GM12878 (cell line): ENCODE measurements around the gene KANK4. TPM values are rescaled to one million over a fixed set of nuclear protein-coding genes. Genes with fewer than 3 reads are reported as not detected.

Source experiments
- ATAC-seq: fragments of 200-7000 bp; cut with Tn5 transposase; 3 replicates; pipeline ENCODE4 v1.9.1; 2020; ENCODE audit warnings: mild to moderate bottlenecking, moderate library complexity
- BruUV-seq: library from RNA; stranded (reverse); fragments of 400-500 nt; replicated peaks from 2 replicates; lab custom pipeline; 2021; lab: Mats Ljungman, UMichigan
- CTCF ChIA-PET: fragments of 300-600 bp; sonication (Branson Sonifier 250); formaldehyde crosslinking; extraction: SDS; loops from one replicate; lab custom pipeline; 2021; ENCODE audit warnings: inconsistent platforms; lab: Yijun Ruan, JAX
- POLR2A ChIA-PET: fragments of 350-600 bp; formaldehyde crosslinking; extraction: SDS; loops from one replicate; lab custom pipeline; 2021; ENCODE audit warnings: inconsistent platforms; lab: Charles Lee
- RAD21 ChIA-PET: fragments of 300-600 bp; sonication (Branson Sonifier 250); formaldehyde crosslinking; loops from one replicate; lab custom pipeline; 2023; ENCODE audit warnings: antibody characterized with exemption; ENCODE audit not compliant: unreplicated experiment; lab: Charles Lee
- SMC1A ChIA-PET: fragments of 300-600 bp; sonication (Branson Sonifier 250); formaldehyde crosslinking; loops from one replicate; lab custom pipeline; 2023; ENCODE audit not compliant: unreplicated experiment, uncharacterized antibody; lab: Charles Lee
- DNase-seq: peaks from one replicate; pipeline ENCODE4 v3.0.0-alpha.2; 2011; ENCODE audit warnings: low read depth, low spot score
- FAIRE-seq: peaks from 3 replicates; lab custom pipeline; 2011; peaks lifted over from hg19 to GRCh38; lab: Jason Lieb, UNC
- H2AFZ ChIP-seq: 2 replicates; pipeline ENCODE4 v1.6.0; 2011; ENCODE audit warnings: low read depth, low read length, control low read depth; ENCODE audit not compliant: control insufficient read depth
- H3K27ac ChIP-seq: 2 replicates; pipeline ENCODE4 v1.5.1; 2011; ENCODE audit warnings: control low read depth; ENCODE audit not compliant: control insufficient read depth, insufficient read depth
- H3K27me3 ChIP-seq, 2 experiments: replicated peaks in 1 of 2; 2 replicates each; pipeline versions ENCODE4 v1.6.0 to v1.6.1; 2011; ENCODE audit warnings: low read length in 1 of 2; ENCODE audit not compliant: control insufficient read depth in 2 of 2, insufficient read depth in 2 of 2
- H3K36me3 ChIP-seq, 2 experiments: 2 replicates each; pipeline ENCODE4 v1.5.1; 2011; ENCODE audit warnings: low read length in 1 of 2; ENCODE audit not compliant: control insufficient read depth in 2 of 2, insufficient read depth in 2 of 2
- H3K4me1 ChIP-seq: 2 replicates; pipeline ENCODE4 v1.6.1; 2011; ENCODE audit warnings: mild to moderate bottlenecking, low read length, moderate library complexity, mixed read lengths; ENCODE audit not compliant: control insufficient read depth, insufficient read depth
- H3K4me2 ChIP-seq: 2 replicates; pipeline ENCODE4 v1.6.0; 2011; ENCODE audit warnings: control low read depth; ENCODE audit not compliant: control insufficient read depth, insufficient read depth
- H3K4me3 ChIP-seq: fragments of 200-600 bp; sonication (generic); 2 replicates; pipeline ENCODE4 v1.5.1; 2016
- H3K79me2 ChIP-seq: 2 replicates; pipeline ENCODE4 v1.6.0; 2011; ENCODE audit warnings: low read length; ENCODE audit not compliant: control insufficient read depth, insufficient read depth
- H3K9ac ChIP-seq: 2 replicates; pipeline ENCODE4 v1.8.0; 2011; ENCODE audit warnings: low read length, control low read depth, mixed read lengths; ENCODE audit not compliant: control insufficient read depth, insufficient read depth
- H3K9me3 ChIP-seq: replicated peaks from 3 replicates; pipeline ENCODE4 v1.5.1; 2011; ENCODE audit warnings: mild to moderate bottlenecking, low read length; ENCODE audit not compliant: control insufficient read depth, insufficient read depth
- H4K20me1 ChIP-seq: 2 replicates; pipeline ENCODE4 v1.6.0; 2011; ENCODE audit not compliant: control insufficient read depth, insufficient read depth
- BRCA1 ChIP-seq: IDR thresholded peaks from 2 replicates; pipeline ENCODE4 v1.6.1; 2011; ENCODE audit warnings: low read depth, low read length, improper control_type of control experiment
- CBX3 ChIP-seq: fragments of 200-600 bp; sonication (generic); IDR thresholded peaks from 2 replicates; pipeline ENCODE4 v1.6.1; 2016; ENCODE audit warnings: low read depth, borderline replicate concordance
- CREB1 ChIP-seq: IDR thresholded peaks from 2 replicates; pipeline ENCODE4 v1.6.1; 2012; ENCODE audit warnings: low read depth, mild to moderate bottlenecking, inconsistent platforms
- ETV6 ChIP-seq, 2 experiments: fragments of 450-650 bp in 1 of 2; IDR thresholded peaks in 1 of 2; conservative IDR thresholded peaks in 1 of 2; 2 replicates each; pipeline ENCODE4 v1.6.1; 2014; ENCODE audit warnings: antibody characterized with exemption in 1 of 2, borderline replicate concordance in 1 of 2, low read depth in 1 of 2, mild to moderate bottlenecking in 1 of 2, moderate library complexity in 1 of 2
- GATAD2B ChIP-seq: fragments of 450-650 bp; conservative IDR thresholded peaks from 2 replicates; pipeline ENCODE4 v1.6.1; 2017; ENCODE audit warnings: low read depth, mild to moderate bottlenecking, moderate library complexity
- IKZF1 ChIP-seq: fragments of 450-650 bp; conservative IDR thresholded peaks from 2 replicates; pipeline ENCODE4 v1.6.1; 2017; ENCODE audit warnings: antibody characterized with exemption, mild to moderate bottlenecking
- JUNB ChIP-seq: IDR thresholded peaks from 2 replicates; pipeline ENCODE4 v1.6.1; 2016; ENCODE audit warnings: antibody characterized with exemption, mild to moderate bottlenecking
- MXI1 ChIP-seq: fragments of 150-350 bp; IDR thresholded peaks from 2 replicates; pipeline ENCODE4 v1.6.1; 2011; ENCODE audit warnings: low read depth, mild to moderate bottlenecking, inconsistent platforms, low read length, improper control_type of control experiment
- MYC ChIP-seq: IDR thresholded peaks from 2 replicates; pipeline ENCODE4 v1.6.1; 2011; ENCODE audit warnings: mild to moderate bottlenecking, low read length, moderate library complexity, inconsistent platforms; ENCODE audit not compliant: insufficient read depth, insufficient replicate concordance, insufficient read length, severe bottlenecking
- NR2C1 ChIP-seq: fragments of 450-650 bp; IDR thresholded peaks from 2 replicates; pipeline ENCODE4 v1.6.1; 2017; ENCODE audit warnings: antibody characterized with exemption, mild to moderate bottlenecking, moderate library complexity
- PAX5 ChIP-seq: IDR thresholded peaks from 2 replicates; pipeline ENCODE4 v1.6.1; 2011; ENCODE audit warnings: low read depth, low read length, borderline replicate concordance
- RB1 ChIP-seq: fragments of 450-650 bp; formaldehyde crosslinking; IDR thresholded peaks from 2 replicates; pipeline ENCODE4 v1.6.1; 2017; ENCODE audit warnings: mild to moderate bottlenecking, borderline replicate concordance
- RUNX3 ChIP-seq: IDR thresholded peaks from 2 replicates; pipeline ENCODE4 v1.6.1; 2012; ENCODE audit warnings: low read length, inconsistent platforms
- SP1 ChIP-seq: IDR thresholded peaks from one replicate; pipeline ENCODE4 v1.6.1; 2011; ENCODE audit warnings: low read depth, low read length
- STAT1 ChIP-seq: fragments of 450-650 bp; conservative IDR thresholded peaks from 2 replicates; pipeline ENCODE4 v1.6.1; 2014; ENCODE audit warnings: antibody characterized with exemption, mild to moderate bottlenecking
- TARDBP ChIP-seq: IDR thresholded peaks from 2 replicates; pipeline ENCODE4 v1.6.1; 2016; ENCODE audit warnings: borderline replicate concordance
- TBL1XR1 ChIP-seq: IDR thresholded peaks from 2 replicates; pipeline ENCODE4 v1.6.1; 2012; ENCODE audit warnings: low read depth, low read length, improper control_type of control experiment
- TCF3 ChIP-seq: IDR thresholded peaks from 2 replicates; pipeline ENCODE4 v1.6.1; 2012; ENCODE audit warnings: low read depth, mild to moderate bottlenecking, low read length, borderline replicate concordance; ENCODE audit not compliant: insufficient read depth
- ZNF274 ChIP-seq: IDR thresholded peaks from one replicate; pipeline ENCODE4 v1.8.0; 2011; ENCODE audit not compliant: insufficient read length, insufficient read depth
- ZNF384 ChIP-seq: IDR thresholded peaks from 2 replicates; pipeline ENCODE4 v1.6.1; 2012; ENCODE audit warnings: low read depth, mild to moderate bottlenecking, low read length, improper control_type of control experiment, borderline replicate concordance
- WGBS: methylation state at CpG from one replicate; pipeline ENCODE4 v1.1.6; 2016; ENCODE audit warnings: low lambda C conversion rate; ENCODE audit not compliant: insufficient replicate concordance, insufficient coverage; ENCODE audit errors: missing lambda C conversion rate; 5-methylcytosine and 5-hydroxymethylcytosine counted together
- in situ Hi-C: fragments of 300-500 bp; cut with MboI; formaldehyde crosslinking; loops from 9 replicates; pipeline ENCODE4 v1.14.3; 2018; ENCODE audit warnings: mixed read lengths
- intact Hi-C: fragments of 100-400 bp; cut with micrococcal nuclease; formaldehyde crosslinking; loops from one replicate; pipeline ENCODE4 v1.14.2; 2022; ENCODE audit not compliant: unreplicated experiment
- polyA plus RNA-seq, 11 experiments: library from polyadenylated mRNA; depleted of rRNA in 4 of 11; unstranded in 6 of 11; stranded (reverse) in 5 of 11; fragments of >200 nt; fragmentation: Nextera tagmentation in 4 of 11; fragmentation: Illumina TruSeq in 1 of 11; extraction: Ambion mirVana in 4 of 11; extraction: Trizol in 1 of 11; gene quantifications; 1 replicate in 1 of 11; 2 replicates in 10 of 11; pipeline versions ENCODE4 v1.2.1 to v1.2.3, GENCODE V29; 2011 to 2016; ENCODE audit warnings: inconsistent platforms in 2 of 11, missing spikeins in 2 of 11, low read depth in 1 of 11
- total RNA-seq, 4 experiments: library from RNA; depleted of rRNA in 3 of 4; stranded (reverse); fragments of >200 nt in 3 of 4; fragmentation: Illumina TruSeq in 1 of 4; extraction: Trizol in 1 of 4; gene quantifications; 2 replicates each; pipeline versions ENCODE4 v1.2.1 to v1.2.3, GENCODE V29; 2013 to 2021
- TF ChIP-seq, protein P1 (sequence below): fragments of 450-650 bp; IDR thresholded peaks from 2 replicates; pipeline ENCODE4 v1.6.1; 2017; ENCODE audit warnings: antibody characterized with exemption, mild to moderate bottlenecking, moderate library complexity

Gene KANK4
- total and polyA plus RNA-seq, 10 of the 15 experiments (the other 5 are each of a cell fraction or from before 2014, with no cell fraction given), result not detected

DNA sequence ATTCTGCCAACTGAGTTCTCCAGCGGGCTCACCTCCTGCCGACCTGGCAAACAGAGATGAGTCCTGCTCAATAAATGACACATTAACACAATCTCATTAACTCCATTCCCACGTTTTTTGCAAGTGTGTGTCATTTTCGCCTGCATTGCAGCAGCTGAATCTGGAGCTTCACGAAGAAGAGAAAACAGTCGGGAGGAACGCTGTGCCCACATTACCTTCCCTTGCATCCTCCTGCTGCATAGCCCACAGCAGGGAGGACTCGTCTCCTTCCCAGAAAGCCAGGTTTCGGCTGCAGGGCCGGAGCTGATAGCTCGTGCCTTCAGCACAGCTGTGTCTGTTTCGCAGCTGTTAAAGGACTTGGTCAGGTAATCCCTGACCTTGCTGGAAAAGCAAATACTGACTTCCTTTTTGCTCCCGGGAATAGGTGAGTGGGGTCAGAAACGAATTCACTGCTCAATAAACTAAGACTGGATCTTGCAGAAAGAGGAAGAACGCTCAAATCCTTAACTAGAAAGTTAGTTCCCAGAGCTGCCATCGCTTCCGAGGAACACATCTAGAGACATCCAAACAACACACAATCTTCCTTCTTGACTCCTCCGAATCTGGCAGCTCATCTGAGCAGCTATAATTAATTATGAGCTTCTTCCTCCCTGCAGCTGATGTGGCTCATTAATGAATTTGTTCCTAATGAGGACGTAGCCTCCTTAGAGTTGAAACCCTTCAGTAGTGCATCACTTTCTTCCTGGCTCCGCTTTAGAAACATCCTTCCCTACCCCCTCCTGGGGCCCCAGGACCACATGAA, 33.0 kb downstream of the KANK4 start (continued):
- no peak for TF ChIP-seq TCF3
- TF ChIP-seq RUNX3, result no peak
- TF ChIP-seq, protein P1, sequence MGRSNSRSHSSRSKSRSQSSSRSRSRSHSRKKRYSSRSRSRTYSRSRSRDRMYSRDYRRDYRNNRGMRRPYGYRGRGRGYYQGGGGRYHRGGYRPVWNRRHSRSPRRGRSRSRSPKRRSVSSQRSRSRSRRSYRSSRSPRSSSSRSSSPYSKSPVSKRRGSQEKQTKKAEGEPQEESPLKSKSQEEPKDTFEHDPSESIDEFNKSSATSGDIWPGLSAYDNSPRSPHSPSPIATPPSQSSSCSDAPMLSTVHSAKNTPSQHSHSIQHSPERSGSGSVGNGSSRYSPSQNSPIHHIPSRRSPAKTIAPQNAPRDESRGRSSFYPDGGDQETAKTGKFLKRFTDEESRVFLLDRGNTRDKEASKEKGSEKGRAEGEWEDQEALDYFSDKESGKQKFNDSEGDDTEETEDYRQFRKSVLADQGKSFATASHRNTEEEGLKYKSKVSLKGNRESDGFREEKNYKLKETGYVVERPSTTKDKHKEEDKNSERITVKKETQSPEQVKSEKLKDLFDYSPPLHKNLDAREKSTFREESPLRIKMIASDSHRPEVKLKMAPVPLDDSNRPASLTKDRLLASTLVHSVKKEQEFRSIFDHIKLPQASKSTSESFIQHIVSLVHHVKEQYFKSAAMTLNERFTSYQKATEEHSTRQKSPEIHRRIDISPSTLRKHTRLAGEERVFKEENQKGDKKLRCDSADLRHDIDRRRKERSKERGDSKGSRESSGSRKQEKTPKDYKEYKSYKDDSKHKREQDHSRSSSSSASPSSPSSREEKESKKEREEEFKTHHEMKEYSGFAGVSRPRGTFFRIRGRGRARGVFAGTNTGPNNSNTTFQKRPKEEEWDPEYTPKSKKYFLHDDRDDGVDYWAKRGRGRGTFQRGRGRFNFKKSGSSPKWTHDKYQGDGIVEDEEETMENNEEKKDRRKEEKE, result no peak
- TF ChIP-seq NR2C1, result no peak

DNA sequence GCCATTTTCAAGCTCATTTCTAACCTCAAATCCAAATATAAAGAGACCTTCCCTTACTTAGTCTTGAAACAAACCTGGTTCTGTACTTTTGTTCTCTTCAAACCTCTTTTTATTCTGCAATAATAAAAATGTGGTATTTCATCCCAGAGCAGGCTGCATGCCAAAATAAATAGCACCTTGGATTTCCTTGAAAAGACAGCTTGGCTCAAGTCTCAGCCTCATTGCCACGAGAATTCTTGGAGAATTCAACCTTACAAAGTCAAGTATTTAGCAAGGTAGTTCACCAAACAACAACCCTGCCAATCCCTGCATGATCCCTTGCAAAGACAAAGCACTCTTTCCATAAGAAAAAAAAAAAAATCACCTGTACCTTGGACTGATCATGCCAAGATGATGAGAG, 33.8 kb downstream of the KANK4 start:
- H2AFZ ChIP-seq, result no peak overlapping the region
- WGBS, result 0% methylated on average over 1 of the region's 1 CpG
- CTCF ChIA-PET, result no interaction called here
- H3K4me1 ChIP-seq, result no peaks in the 10 kb centered on the region
- peaks cover 2% of the 10 kb centered on the region; the same call in 1 of the 3 replicates for H3K9me3 ChIP-seq
- no peak overlapping the region for H3K9ac ChIP-seq
- DNase-seq (no peak), ATAC-seq (no peak)
- TF ChIP-seq SP1 (no peak), IKZF1 (no peak), MXI1 (no peak), GATAD2B (no peak), RB1 (no peak), CBX3 (no peak), JUNB (no peak), TARDBP (no peak), PAX5 (no peak), BRCA1 (no peak), MYC (no peak), ZNF274 (no peak), CREB1 (no peak), TBL1XR1 (no peak), ZNF384 (no peak), ETV6 (conservative IDR thresholded peaks at IDR 0.05 in 1 of 2, IDR thresholded peaks at IDR 0.05 in 1 of 2; ENCODE audit: borderline replicate concordance in 1 of 2, low read depth in 1 of 2) (no peak), STAT1 (no peak)
- TF ChIP-seq, all 136 proteins: peak for 0
- FAIRE-seq, result no peak
- no peaks in the 10 kb centered on the region for H4K20me1 ChIP-seq
- POLR2A ChIA-PET, result no interaction called here
- H3K79me2 ChIP-seq, result no peaks in the 10 kb centered on the region
- H3K27me3 ChIP-seq, result peaks cover 5 to 16% of the 10 kb centered on the region in 2 experiments
- H3K27ac ChIP-seq, result no peak overlapping the region
- intact Hi-C loops (no loop called here), in situ Hi-C loops (no loop called here)
- SMC1A ChIA-PET, result no interaction called here
- no peak overlapping the region for H3K4me3 ChIP-seq
- H3K4me2 ChIP-seq, result no peak overlapping the region
- no peaks in the 10 kb centered on the region for H3K36me3 ChIP-seq
- RAD21 ChIA-PET, result no interaction called here
- no TSS peak for BruUV-seq
